ENCODE data around the gene DIAPH2.

Gene DIAPH2

GRCh38 chrX:97060020-97060419, 375.4 kb downstream of the DIAPH2 start:
- no peaks in the 10 kb centered on the region; the same call in 1 of the 2 replicates for H3K4me1 ChIP-seq (ENCODE audit: control insufficient read depth, insufficient read depth, low read length)
- H3K27ac ChIP-seq (ENCODE audit: extremely low read depth, low read depth, low read length) = no peak overlapping the region
- no peaks in the 10 kb centered on the region for H3K9me3 ChIP-seq (ENCODE audit: control insufficient read depth, insufficient read depth, low read depth, low read length)
- POLR2A ChIA-PET = no interaction called here
- no peak overlapping the region for H3K4me3 ChIP-seq (ENCODE audit: low read depth, low read length)
- H3K36me3 ChIP-seq (ENCODE audit: control insufficient read depth in 2 of 2, insufficient read depth in 1 of 2, low read length in 2 of 2) = no peaks in the 10 kb centered on the region
- CTCF ChIA-PET = no interaction called here
- TF ChIP-seq CTCF (tag by site-specific recombination; IDR thresholded peaks at IDR 0.05) = no peak
- TF ChIP-seq ZNF292 (tag by site-specific recombination; IDR thresholded peaks at IDR 0.05; ENCODE audit: borderline replicate concordance, low read depth) = no peak
- no peak for TF ChIP-seq ATF2 (tag by site-specific recombination; IDR thresholded peaks at IDR 0.05; ENCODE audit: low read depth)
- TF ChIP-seq ZNF549 (tag by site-specific recombination; IDR thresholded peaks at IDR 0.05) = no peak

GRCh38 chrX:97065066-97065465, 380.4 kb downstream of the DIAPH2 start:
- ChIA-PET POLR2A (no interaction called here), CTCF (no interaction called here)
- no peaks in the 10 kb centered on the region for H3K9me3 ChIP-seq (ENCODE audit: control insufficient read depth, insufficient read depth, low read depth, low read length)
- H3K27ac ChIP-seq (ENCODE audit: extremely low read depth, low read depth, low read length) = no peak overlapping the region
- H3K4me1 ChIP-seq (ENCODE audit: control insufficient read depth, insufficient read depth, low read length) = no peaks in the 10 kb centered on the region
- no peak overlapping the region for H3K4me3 ChIP-seq (ENCODE audit: low read depth, low read length)
- H3K36me3 ChIP-seq (ENCODE audit: control insufficient read depth in 2 of 2, insufficient read depth in 1 of 2, low read length in 2 of 2) = no peaks in the 10 kb centered on the region
- no peak for TF ChIP-seq ZNF791 (tag by site-specific recombination; IDR thresholded peaks at IDR 0.05)
- no peak for TF ChIP-seq ZNF558 (tag by site-specific recombination; IDR thresholded peaks at IDR 0.05)
- no peak for TF ChIP-seq ZNF23 (tag by site-specific recombination; IDR thresholded peaks at IDR 0.05; ENCODE audit: borderline replicate concordance)

- no peaks in the 10 kb centered on the region for H3K36me3 ChIP-seq (ENCODE audit: control insufficient read depth in 2 of 2, insufficient read depth in 1 of 2, low read length in 2 of 2)
- no peak for TF ChIP-seq PRDM2 (tag by site-specific recombination; IDR thresholded peaks at IDR 0.05; ENCODE audit: borderline replicate concordance)
- TF ChIP-seq IKZF3 (tag by site-specific recombination; IDR thresholded peaks at IDR 0.05) = no peak
- CTCF ChIA-PET = no interaction called here
- H3K27ac ChIP-seq (ENCODE audit: extremely low read depth, low read depth, low read length) = no peak overlapping the region
- H3K4me3 ChIP-seq (ENCODE audit: low read depth, low read length) = no peak overlapping the region
- POLR2A ChIA-PET = no interaction called here
- no peaks in the 10 kb centered on the region for H3K9me3 ChIP-seq (ENCODE audit: control insufficient read depth, insufficient read depth, low read depth, low read length)
- no peaks in the 10 kb centered on the region for H3K4me1 ChIP-seq (ENCODE audit: control insufficient read depth, insufficient read depth, low read length)
These were observed 381.3 kb downstream of the DIAPH2 start for GRCh38 chrX:97065973-97066372.

- no peak overlapping the region for H3K4me3 ChIP-seq (ENCODE audit: low read depth, low read length)
- H3K9me3 ChIP-seq (ENCODE audit: control insufficient read depth, insufficient read depth, low read depth, low read length) = no peaks in the 10 kb centered on the region
- H3K27ac ChIP-seq (ENCODE audit: extremely low read depth, low read depth, low read length) = no peak overlapping the region
- ChIA-PET POLR2A (no interaction called here), CTCF (no interaction called here)
- no peaks in the 10 kb centered on the region for H3K4me1 ChIP-seq (ENCODE audit: control insufficient read depth, insufficient read depth, low read length)
- no peaks in the 10 kb centered on the region for H3K36me3 ChIP-seq (ENCODE audit: control insufficient read depth in 2 of 2, insufficient read depth in 1 of 2, low read length in 2 of 2)
- no peak for TF ChIP-seq ZNF148 (tag by site-specific recombination; IDR thresholded peaks at IDR 0.05; ENCODE audit: borderline replicate concordance)
- no peak for TF ChIP-seq ZNF292 (tag by site-specific recombination; IDR thresholded peaks at IDR 0.05; ENCODE audit: borderline replicate concordance, low read depth)
- no peak for TF ChIP-seq KLF9 (tag by site-specific recombination; IDR thresholded peaks at IDR 0.05; ENCODE audit: low read depth)
- no peak for TF ChIP-seq TSHZ1 (tag by site-specific recombination; IDR thresholded peaks at IDR 0.05; ENCODE audit: borderline replicate concordance)
These were observed 381.7 kb downstream of the DIAPH2 start for GRCh38 chrX:97066381-97066780.

Measured in HEK293 (cell line).